ENCODE results near the gene ZNF618. TPM values are rescaled to one million over a fixed set of nuclear protein-coding genes. Genes with fewer than 3 reads are reported as not detected.

Gene ZNF618
- total and polyA plus RNA-seq, 8 donors, result 5.1 to 14.0 (median 8.1) TPM

DNA sequence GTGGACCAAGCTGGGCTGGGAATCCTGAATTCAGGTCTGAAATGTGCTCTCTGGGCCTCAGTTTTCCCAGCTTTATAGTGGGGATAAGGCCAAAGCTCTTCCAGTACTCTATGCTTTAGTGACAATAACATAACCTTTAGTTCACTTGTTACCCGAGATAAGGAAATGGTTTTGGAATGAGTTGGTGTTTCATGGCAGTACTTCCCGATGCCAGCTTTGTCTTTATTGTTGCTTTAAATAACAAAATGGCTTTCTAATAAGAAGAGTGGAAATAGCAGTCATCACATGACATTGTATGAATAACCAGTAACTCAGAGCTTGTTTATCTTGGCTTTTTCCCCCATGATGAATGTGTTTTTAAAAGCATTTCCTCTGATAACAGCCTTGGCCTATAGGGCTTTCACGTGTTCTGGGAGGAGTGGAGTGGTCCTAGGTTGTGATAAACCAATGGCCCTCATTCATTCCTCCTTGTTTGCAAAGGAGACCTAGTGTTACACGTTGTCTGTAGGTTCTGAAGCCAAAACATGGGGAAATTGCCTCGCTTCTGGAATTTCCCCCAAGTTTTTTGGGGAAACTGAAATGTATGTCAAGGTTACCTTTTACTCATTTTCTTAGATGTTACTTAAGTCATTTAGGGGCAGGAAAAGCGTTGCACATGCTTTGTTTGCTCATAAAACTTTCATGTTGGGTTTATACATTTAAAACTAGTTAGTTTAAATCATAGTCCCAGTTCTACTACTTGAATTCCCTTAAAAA, 53.7 kb downstream of the ZNF618 start:
- intact Hi-C loops (cut with DNase I), result no loop called here
- DNase-seq (peak in 1 of 6 donors; percentile 16), FAIRE-seq (no peak), ATAC-seq (peak; percentile 84 to 89 (median 86))
- Histone ChIP-seq H3K36me3 (no peaks in the 10 kb centered on the region), H3K4me3 (no peak overlapping the region), H3K4me1 (peaks cover 8 to 26% (median 17%) of the 10 kb centered on the region in 3 donors), H3K9me3 (no peaks in the 10 kb centered on the region), H3K27ac (peak overlapping the region in 2 of 4 donors; percentile 40 to 55), H3K27me3 (no peaks in the 10 kb centered on the region)
- WGBS, 2 donors, result 18 to 21% methylated on average over 6 of the region's 6 CpGs
- TF ChIP-seq, protein P1, sequence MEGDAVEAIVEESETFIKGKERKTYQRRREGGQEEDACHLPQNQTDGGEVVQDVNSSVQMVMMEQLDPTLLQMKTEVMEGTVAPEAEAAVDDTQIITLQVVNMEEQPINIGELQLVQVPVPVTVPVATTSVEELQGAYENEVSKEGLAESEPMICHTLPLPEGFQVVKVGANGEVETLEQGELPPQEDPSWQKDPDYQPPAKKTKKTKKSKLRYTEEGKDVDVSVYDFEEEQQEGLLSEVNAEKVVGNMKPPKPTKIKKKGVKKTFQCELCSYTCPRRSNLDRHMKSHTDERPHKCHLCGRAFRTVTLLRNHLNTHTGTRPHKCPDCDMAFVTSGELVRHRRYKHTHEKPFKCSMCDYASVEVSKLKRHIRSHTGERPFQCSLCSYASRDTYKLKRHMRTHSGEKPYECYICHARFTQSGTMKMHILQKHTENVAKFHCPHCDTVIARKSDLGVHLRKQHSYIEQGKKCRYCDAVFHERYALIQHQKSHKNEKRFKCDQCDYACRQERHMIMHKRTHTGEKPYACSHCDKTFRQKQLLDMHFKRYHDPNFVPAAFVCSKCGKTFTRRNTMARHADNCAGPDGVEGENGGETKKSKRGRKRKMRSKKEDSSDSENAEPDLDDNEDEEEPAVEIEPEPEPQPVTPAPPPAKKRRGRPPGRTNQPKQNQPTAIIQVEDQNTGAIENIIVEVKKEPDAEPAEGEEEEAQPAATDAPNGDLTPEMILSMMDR (IDR thresholded peaks at IDR 0.05), result no peak

DNA sequence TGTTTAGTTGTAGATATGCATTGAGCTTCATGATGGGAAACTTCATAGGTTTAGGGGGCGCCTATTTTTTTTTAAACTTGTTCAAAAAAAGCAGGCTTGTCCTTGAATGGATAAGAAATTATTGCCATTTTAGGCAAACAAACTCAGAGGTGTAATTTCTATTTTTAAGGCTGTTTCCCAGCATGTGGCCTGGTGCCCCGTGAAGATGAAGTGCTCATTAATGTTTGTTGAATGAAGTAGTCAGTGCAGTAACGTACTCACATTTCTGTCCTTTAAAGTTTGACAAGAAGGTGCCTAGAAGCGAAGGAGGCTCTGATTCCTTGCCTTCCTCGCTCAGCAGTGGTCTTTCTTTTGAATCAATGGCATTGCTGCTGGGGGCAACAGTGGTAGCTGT, 54.3 kb downstream of the ZNF618 start:
- FAIRE-seq (no peak), ATAC-seq (peak in 3 of 4 donors; percentile 15 to 51 (median 27)), DNase-seq (peak in 1 of 6 donors; percentile 8)
- H3K27ac ChIP-seq, result peak overlapping the region in 2 of 4 donors; percentile 40 to 55
- 61 to 67% methylated on average over 5 of the region's 5 CpGs for WGBS, 2 donors
- TF ChIP-seq, protein P1 (IDR thresholded peaks at IDR 0.05), result no peak
- intact Hi-C loops (cut with DNase I), result no loop called here
- no peaks in the 10 kb centered on the region for H3K9me3 ChIP-seq
- peaks cover 8 to 26% (median 17%) of the 10 kb centered on the region in 3 donors for H3K4me1 ChIP-seq
- H3K36me3 ChIP-seq, result no peaks in the 10 kb centered on the region
- no peak overlapping the region for H3K4me3 ChIP-seq
- H3K27me3 ChIP-seq, result no peaks in the 10 kb centered on the region

DNA sequence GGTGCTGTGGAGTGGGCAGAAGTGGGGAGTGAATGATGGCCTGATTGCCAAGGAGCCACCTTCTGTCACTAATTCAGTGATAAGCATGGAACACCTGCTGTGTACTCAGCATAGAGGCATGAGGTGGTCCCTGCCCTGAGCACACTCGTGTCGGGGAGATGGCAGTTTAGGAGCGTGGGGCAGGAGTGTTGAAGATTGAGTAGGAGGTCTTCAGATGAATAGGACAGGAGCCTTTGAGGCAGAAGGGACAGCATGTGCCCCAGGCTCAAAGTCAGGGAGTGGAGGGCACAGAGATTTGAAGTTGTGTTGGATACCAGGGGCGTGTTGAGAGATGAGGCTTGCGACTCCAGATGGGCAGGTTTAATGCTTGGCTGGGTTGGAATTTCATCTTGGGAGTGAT, 55.0 kb downstream of the ZNF618 start:
- Histone ChIP-seq H3K4me3 (no peak overlapping the region), H3K4me1 (peaks cover 8 to 26% (median 17%) of the 10 kb centered on the region in 3 donors), H3K27ac (peak overlapping the region in 1 of 4 donors; percentile 55), H3K36me3 (no peaks in the 10 kb centered on the region), H3K27me3 (no peaks in the 10 kb centered on the region), H3K9me3 (no peaks in the 10 kb centered on the region)
- intact Hi-C loops (cut with DNase I), result no loop called here
- no peak for ATAC-seq
- DNase-seq, result peak in 1 of 6 donors; percentile 10
- no peak for FAIRE-seq
- 97 to 98% methylated on average over 5 of the region's 5 CpGs for WGBS, 2 donors
- TF ChIP-seq, protein P1 (IDR thresholded peaks at IDR 0.05), result no peak

DNA sequence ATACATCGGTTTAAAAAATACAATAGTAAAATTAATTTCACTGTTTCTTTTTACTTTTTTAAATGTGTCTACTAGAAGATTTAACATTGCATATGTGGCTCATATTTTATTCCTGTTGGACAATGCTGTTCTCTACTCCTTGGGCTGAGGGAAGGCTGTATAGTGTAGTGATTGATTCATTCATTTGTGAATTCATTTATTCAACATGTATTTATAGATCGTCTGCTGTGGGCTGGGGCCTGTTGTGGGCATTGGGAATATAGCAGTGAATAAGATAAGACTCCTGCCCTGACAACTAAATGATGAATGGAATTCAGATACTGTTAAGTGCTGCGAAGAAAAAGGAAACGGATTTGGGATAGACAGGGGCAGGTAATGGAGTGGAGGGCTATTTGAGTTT, 55.7 kb downstream of the ZNF618 start:
- FAIRE-seq, result no peak
- DNase-seq, result no peak
- Histone ChIP-seq H3K9me3 (no peaks in the 10 kb centered on the region), H3K27ac (no peak overlapping the region), H3K4me3 (no peak overlapping the region), H3K36me3 (no peaks in the 10 kb centered on the region), H3K4me1 (peaks cover 11 to 26% (median 17%) of the 10 kb centered on the region in 3 donors), H3K27me3 (no peaks in the 10 kb centered on the region)
- WGBS, 2 donors, result 67 to 73% methylated on average over 4 of the region's 4 CpGs
- TF ChIP-seq, protein P1 (IDR thresholded peaks at IDR 0.05), result no peak
- intact Hi-C loops (cut with DNase I), result no loop called here
- no peak for ATAC-seq
